Stimulated activated CD8-positive, alpha-beta memory T cell treated with anti-CD3 and anti-CD28 coated beads, Interleukin-2, amount 100 ng/mL, for 48 hours (primary cell): ENCODE results near the gene D2HGDH.
"Not testable (repeated sequence)": the region's sequence is repeated elsewhere in the genome, so short reads cannot be mapped to it uniquely, and the experiment has no call there.

Source experiments
- DNase-seq, 2 donors: peaks; one replicate each; pipeline ENCODE4 v3.0.0-alpha.2; 2020; ENCODE audit warnings: low read depth in 2 of 2

Gene D2HGDH

DNA sequence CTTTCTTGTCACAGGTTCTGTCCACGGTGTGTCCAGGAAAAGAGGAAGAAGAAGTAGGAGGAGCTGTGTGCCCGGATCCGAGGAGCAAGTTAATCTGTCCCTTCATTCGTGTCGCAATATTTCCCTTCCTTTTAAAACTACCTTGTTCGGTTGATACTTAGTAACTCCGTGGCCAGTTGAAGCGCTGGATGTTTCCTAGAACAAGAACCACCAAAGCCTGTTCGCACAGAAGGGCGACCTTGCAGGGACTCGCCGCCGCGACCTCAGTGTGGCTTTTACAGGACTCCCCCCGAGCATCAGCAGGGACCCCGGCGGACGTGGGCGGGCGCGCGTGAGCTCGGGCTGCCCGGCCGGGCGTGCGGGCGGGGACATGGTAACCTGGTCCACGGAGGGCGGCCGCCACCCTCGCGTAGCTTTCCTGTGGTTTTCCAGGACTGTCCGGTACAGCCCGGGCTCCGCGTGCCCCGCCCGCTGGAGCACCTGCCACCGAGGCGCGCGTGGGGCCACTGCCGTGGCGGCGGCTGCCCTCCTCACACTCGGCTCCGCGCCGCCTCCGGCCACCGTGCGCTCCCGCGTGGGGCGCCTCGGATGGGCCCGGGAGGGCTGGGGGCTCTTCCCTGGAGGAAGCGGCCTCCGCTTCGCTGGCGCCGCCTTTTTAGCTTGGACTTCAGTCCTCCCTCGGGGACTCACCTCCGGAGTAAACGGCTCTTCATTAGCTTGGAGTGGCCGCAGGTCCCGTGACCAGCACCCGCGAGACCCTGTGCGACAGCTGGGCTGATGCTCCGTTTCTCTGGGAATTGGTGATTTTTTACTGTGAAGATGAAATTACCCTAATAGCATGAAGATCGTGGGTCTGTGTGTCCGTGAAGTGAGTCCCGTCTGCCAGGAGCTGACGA lies 9.2 kb upstream of the D2HGDH start:
- DNase-seq, result no peak

DNA sequence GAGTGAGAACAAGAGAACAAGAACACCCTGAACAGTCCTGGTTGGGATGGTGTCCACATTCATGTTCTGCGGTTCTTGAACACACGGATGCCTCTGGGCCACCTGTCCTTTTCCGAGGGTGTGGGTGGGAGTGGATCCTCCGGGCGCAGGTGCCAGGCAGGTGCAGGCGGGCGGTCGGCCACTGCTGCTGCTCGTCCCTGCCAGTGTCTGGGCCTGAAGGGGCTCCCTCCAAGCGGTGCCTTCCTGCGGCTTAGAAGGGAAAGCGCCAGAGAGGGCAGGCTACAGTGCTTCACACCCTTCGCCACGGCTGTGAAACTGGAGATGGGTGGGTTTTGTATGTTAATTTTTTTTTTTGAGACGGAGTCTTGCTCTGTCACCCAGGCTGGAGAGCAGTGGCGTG lies 8.0 kb upstream of the D2HGDH start:
- DNase-seq, result no peak

DNA sequence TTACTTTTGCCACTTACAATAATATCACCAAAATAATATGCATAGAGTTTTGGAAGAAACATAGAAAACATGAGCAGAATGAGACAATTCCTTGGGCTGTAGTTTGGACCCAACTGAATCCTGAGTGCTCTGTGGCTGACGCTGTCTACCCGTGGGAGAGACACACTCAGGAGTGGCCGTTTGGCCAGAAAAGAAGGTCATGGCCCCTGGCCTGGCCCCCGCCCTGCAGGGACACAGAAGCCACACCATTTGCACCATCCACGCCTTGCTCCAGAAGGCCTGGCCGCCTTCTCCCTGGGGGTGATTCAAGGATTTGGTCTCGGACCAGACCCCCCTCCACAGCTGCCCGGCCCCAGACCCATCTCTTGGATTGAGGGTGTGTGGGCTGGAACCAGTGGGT lies 6.4 kb upstream of the D2HGDH start:
- DNase-seq, result no peak

DNA sequence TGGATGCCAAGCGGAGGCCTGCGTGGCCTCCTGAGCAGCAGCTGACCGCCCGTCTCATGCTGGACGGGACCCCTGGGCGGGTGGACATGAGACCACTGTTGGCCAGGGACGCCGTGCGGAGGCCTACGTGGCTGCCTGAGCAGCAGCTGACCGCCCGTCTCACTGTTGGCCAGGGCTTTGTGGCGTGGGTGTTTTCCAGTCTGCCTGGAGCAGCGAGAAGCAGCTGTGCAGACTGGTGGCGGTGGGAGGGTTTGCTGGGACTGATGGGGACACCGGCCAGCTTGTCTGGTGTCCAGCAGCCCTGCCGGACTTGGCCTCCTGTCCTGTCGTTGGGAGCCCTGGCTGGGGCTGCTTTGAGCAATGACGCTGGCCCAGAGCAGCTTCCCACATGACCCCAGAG lies 5.8 kb upstream of the D2HGDH start:
- no peak for DNase-seq

DNA sequence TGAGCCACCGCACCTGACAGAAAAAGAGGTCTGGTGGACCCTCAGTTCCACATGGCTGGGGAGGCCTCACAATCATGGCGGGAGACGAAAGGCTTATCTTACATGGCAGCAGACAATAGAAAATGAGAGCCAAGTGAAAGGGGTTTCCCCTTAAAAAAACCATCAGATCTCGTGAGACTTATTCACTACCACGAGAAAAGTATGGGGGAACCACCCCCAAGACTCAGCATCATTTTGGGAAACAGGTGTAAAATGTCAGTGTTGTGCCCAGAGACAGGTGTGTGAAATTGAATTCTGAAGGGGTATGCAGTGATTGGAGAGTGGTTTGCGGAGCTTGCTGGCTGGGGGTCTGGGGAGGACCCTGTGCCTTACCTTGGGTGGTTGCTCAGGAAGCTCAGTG lies 4.6 kb upstream of the D2HGDH start:
- DNase-seq, result no peak

DNA sequence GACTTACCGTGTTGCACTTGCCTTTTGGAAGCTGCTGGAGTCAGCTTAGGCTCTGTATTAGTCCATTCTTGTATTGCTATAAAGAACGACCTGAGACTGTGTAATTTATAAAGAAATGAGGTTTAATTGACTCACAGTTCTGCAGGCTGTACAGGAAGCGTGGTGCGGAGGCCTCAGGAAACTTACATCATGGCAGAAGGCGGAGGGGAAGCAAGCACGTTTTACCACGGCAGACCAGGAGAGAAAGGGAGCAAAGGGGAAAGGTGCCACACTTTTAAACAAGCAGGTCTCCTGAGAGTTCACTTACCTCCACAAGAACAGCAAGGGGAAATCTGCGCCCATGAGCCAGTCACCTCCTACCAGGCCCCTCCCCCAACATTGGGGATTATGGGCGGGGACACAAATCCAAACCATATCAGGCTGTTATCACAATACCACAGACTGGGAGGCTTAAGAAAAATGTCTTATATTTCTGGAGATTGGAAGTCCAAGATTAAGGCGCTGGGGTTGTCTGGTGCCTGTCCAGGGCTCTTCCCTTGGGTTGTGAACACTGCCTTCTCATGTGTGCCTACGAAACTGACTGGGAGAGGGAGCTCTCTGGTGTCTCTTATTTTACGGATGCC lies 3.6 kb upstream of the D2HGDH start:
- DNase-seq, result no peak

DNA sequence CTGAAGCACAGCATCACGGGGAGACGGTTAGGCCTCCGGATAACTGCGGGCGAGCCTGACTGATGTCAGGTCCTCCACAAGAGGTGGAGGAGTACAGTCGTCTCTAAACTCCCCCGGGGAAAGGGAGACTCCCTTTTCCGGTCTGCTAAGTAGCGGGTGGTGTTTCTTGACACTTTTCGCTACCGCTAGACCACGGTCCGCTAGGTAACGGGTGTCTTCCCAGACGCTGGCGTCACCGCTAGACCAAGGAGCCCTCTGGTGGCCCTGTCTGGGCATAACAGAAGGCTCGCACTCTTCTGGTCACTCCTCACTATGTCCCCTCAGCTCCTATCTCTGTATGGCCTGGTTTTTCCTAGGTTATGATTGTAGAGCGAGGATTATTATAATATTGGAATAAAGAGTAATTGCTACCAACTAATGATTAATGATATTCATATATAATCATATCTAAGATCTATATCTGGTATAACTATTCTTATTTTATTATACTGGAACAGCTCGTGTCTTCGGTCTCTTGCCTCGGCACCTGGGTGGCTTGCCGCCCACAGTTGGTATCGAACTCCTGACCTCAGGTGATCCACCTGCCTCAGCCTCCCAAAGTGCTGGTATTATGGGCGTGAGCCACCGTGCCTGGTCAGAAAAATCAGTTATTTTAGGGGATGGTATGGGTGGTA lies 1.8 kb upstream of the D2HGDH start:
- DNase-seq, result peak in 1 of 2 donors; percentile 67

DNA sequence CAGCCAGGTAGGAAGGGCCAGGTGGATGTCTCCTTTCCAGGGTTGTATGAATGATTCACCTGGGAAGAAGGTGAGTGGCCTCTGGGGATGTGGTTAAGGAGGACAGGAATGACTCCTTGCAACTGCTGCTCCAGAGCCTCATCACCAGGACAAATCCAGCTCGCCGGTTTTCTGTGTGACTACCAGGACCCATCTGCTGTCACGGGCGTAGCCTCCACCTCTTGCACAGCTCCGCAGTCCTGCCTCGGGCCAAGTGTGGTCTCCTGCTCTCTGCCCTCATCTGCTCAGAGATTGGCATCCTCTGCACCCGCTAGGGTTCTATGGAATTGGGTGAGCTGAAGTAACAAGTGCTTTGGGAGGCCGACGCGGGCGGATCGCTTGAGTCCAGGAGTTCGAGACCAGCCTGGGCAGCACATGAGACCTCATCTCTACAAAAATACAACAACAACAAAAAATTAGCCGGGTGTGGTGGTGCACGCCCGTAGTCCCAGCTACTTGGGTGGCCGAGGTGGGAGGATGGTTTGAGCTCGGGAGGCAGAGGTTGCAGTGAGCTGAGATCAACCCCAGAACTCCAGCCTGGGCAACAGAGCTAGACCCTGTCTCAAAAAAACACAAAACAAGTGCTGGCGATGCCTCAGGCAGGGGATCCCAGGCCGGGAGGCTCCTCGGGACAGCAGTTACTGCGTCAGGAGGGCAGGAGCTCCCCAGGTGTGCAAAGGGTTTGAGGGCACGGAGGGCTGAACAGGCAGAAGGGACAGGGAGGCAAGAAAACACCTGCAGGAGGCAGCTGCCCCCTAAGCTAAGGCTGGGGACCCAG lies 831 bp upstream of the D2HGDH start:
- no peak for DNase-seq

DNA sequence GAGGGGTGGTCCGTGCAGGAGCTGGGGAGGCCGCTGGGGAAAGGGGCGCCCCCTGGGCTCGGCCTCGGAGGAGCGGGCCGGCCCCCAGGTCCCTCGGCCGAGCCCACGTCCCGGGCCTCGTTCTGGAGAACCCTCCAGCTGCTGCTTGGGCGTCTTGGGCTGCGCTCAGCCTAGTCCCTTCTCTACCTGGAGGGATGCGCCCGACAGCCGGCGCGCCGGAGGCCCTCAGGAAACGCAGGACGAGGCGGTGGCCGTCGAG lies 293 bp upstream of the D2HGDH start:
- DNase-seq, result no peak

DNA sequence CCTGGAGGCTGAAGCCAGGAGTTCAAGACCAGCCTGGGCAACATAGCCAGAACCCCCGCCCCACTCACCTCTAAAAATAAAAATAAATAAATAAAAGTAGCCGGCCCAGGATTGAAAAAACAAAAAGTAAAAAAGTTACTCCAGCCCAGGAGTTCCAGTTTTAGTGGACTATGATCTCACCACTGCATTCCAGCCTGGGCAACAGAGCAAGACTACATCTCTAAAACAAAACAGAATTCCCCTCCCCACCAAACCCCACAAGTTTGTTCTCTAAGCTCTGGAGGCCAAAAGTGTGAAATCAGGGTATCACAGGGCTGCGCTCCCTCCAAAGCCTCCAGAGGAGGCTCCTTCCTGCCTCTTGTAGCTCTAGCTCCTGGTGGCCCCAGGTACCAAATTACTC lies 1.7 kb downstream of the D2HGDH start:
- DNase-seq, result no peak

DNA sequence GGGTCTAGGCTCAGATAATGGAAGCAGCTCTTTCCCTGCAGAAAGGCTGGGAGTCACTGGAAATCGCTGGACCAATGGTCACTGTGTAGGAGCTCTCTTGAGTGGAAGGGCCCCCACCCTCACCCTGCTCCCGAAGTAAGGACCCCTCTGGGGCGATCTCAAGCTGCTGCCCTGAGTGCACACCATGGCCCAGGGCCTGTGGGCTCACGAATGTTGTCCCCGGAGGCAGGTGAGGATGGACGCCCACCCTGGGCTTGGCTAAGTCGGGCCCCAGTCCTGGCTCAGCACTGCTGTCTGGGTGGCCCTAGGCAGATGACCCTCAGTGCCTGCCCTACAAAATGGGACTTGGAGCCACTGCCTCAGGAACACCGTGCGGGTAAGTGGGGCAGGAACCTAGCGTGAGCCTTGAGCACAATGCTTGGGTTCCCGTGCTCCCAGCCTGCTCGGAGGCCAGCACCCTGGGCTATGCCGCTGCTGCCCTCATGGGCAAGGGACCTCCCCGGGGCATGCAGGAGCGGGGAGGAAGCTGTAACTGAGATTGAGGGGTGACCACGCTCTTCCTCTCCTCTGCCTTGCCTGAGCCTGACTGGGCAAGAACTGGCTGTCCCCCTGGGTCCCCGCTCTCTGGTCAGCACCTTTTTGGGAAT lies 3.7 kb downstream of the D2HGDH start:
- no peak for DNase-seq

DNA sequence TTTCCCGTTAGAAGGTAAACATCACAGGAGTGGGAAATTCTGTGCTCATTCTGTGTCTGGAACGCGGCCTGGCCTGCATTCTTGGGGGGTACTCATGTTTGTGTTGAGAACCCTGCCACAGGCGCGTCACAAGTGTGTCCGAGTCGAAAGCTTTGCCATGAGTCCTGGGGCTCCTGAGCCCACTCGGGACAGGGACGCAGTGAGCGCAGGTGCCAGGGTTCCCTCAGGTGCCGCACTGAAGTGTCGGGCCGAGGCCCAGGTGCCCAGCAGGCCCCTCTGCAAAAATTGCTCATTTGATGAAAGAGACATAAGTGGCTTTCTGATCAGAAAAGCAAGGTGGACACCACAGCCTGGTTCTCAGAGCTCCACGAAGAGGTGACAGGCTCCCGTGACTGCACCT lies 4.7 kb downstream of the D2HGDH start:
- no peak for DNase-seq

DNA sequence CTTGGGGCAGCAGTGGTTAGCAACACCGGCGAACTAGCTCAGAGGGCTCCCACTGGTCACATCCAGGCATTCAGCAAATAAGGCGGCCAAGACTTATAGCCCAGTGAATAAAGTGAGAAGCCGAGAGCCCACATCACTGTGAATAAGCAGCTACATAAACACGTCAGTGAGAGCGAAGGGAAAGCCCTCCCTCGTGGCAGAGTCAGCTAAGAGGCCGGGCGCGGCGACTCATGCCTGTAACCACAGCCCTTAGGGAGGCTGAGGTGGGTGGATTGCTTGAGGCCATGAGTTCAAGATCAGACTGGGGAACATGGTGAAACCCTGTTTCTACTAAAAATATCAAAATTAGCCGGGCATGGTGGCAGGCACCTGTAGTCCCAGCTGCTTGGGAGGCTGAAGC lies 5.2 kb downstream of the D2HGDH start:
- DNase-seq, result peak; percentile 59 to 68

DNA sequence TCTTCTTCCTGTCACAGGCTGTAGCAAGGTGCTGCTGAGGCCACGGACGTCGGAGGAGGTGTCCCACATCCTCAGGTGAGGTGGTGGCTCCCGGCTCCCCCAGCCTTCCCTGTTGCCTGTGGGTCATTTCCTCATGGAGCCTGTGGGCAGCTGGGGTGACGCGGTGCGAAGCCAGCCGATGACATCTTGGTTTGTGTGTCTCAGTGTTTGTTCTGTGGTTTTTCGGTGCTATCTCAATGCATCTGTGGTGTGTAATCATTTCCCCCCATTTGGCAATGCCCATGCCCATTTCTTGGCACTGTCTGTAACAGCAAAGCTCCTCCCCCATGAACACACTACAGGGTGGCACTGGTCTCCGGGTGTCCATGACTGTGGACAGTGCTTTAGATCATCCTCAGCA lies 6.6 kb downstream of the D2HGDH start:
- DNase-seq, result peak in 1 of 2 donors; percentile 31

DNA sequence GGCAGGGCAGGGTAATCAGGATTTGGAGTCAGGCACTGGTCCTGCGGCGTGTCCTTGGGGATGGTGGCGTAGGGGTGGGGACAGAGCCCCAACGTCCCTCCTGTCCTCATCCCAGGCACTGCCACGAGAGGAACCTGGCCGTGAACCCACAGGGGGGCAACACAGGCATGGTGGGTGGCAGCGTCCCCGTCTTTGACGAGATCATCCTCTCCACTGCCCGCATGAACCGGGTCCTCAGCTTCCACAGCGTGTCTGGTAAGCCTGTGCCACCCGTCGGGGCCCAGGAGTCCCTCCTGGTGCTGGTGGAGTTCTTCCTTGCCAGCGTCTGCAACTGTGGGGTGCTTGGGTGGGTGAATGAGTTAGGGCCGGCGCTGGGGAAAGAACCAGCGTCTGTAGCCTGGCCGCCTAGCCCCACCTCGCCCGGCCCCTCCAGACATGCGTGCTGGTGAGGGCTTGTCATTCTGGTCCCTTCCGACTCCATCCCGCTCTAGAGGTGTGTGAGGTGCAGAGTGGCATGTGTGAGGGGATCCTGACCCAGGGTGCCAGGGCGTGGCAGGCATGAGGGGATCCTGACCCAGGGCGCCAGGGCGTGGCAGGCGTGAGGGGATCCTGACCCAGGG lies 8.0 kb downstream of the D2HGDH start:
- no peak for DNase-seq

DNA sequence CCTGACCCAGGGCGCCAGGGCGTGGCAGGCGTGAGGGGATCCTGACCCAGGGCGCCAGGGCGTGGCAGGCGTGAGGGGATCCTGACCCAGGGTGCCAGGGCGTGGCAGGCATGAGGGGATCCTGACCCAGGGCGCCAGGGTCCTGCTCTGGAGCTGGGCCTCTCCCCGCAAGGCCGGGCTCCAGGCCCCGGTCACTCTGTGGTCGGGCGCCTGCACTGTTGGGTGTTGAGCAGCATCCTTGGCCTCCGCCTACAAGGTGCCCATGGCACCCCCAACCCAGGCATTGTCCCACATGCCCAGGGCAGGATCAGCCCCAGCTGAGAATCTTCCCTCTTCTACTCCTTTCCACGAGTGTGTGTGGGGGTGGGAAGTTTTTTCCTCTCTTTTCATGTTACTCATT lies 8.6 kb downstream of the D2HGDH start:
- DNase-seq, result not testable (repeated sequence)

DNA sequence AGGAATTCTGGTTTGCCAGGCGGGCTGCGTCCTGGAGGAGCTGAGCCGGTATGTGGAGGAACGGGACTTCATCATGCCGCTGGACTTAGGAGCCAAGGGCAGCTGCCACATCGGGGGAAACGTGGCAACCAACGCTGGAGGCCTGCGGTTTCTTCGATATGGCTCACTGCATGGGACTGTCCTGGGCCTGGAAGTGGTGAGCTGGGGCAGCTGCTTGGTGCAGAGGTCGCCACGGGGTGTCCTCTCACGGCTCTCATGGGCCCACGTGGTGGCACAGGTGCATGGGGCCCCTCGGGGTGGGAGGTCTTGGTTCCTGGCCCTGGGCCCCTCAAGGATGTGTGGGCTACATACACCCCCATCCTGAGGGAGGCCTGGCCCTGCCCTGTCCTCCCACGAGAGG lies 9.2 kb downstream of the D2HGDH start:
- no peak for DNase-seq

DNA sequence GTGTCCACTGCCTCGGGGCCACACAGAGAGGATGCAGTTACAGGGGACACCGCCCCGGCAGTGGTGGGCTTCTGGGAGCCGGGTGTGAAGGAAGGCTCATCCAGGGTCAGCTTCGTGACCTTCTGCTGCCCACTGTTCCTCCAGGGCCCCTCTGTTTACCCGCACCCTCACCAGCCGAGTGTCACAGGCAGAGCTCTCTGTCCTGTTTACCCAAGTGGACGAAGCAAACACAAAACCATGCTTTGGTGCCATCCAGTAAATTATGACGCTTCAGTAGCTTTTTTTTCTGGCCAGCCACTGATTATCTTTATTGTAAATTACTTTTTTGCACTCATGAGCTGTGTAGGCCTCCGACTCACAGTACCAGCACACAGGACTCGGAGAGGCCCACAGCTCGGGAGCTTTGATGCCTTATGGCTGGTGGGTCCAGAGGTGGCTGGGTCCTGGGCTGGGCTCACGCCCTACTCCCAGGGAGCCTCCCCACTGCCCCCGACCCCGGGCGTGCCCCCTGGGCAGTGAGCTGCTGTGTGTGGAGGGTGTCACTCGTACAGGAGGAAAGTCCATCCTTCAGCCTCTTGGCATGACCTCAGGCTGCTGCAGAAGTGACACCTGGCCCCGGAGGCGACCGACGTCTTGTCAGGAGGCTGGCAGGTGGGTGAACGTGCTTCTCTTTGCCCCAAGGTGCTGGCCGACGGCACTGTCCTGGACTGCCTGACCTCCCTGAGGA lies 9.8 kb downstream of the D2HGDH start:
- DNase-seq, result no peak

DNA sequence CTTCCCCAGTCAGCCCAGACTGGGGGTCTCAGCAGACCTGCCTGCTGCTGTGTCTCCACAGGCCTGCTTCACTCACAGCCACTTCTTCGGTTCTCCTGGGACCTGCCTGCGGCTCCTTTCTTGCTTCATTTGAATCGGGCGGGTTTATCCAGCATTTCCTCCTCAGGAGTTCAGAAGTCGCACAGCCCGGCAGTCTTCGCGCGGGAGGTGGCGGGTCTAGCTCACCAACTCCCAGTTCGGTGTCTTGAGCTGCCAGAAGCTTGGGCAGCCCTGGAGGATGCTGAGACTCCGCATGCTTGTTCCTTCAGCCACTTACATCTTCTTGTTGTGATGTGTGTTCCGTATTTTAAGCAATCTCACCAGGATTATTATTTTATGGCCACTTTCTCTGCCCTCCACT lies 10.8 kb downstream of the D2HGDH start:
- DNase-seq, result no peak

DNA sequence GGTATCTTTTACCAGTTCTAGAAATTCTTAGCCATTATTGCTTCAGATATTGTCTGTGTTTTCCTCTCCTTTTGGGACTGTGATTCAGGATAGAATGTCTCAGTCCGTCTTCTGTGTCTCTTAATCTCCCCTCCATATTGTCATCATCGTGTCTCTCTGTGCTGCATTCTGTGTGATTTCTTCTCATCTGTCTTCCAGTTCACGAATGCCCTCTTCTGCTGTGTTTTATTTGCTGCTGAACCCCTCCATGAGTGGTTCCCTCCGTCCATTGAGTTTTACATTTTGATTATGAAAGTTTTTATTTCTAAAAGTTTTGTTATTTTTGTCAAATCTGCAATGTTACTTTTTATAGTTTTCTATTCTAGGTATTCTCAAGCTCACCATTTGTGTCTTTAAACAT lies 11.7 kb downstream of the D2HGDH start:
- no peak for DNase-seq
